Mesendoderm (in vitro differentiated cells): ENCODE measurements around the gene PTK6.

ENCODE experiments used
- DNase-seq: peaks from one replicate; pipeline ENCODE4 v3.0.0; 2013
- H2AK5ac ChIP-seq: 2 replicates; pipeline ENCODE4 v1.6.1; 2013; ENCODE audit warnings: low read length, inconsistent platforms
- H2BK120ac ChIP-seq: 2 replicates; pipeline ENCODE4 v1.6.1; 2013; ENCODE audit warnings: low read depth, mild to moderate bottlenecking, low read length, moderate library complexity, mixed read lengths
- H2BK15ac ChIP-seq: replicated peaks from 2 replicates; pipeline ENCODE4 v1.6.1; 2013; ENCODE audit warnings: low read depth, mild to moderate bottlenecking, moderate library complexity
- H2BK5ac ChIP-seq: 2 replicates; pipeline ENCODE4 v1.6.1; 2013; ENCODE audit warnings: low read length, inconsistent platforms
- H3K18ac ChIP-seq: 2 replicates; pipeline ENCODE4 v1.6.1; 2013; ENCODE audit warnings: mild to moderate bottlenecking, low read length, mixed read lengths
- H3K23ac ChIP-seq: one replicate; pipeline ENCODE4 v1.6.1; 2013; ENCODE audit warnings: low read length
- H3K27ac ChIP-seq: 2 replicates; pipeline ENCODE4 v1.5.1; 2013; ENCODE audit warnings: low read depth, mild to moderate bottlenecking, inconsistent platforms, low read length, moderate library complexity
- H3K27me3 ChIP-seq: 2 replicates; pipeline ENCODE4 v1.6.1; 2013; ENCODE audit warnings: low read length, control low read depth, mild to moderate bottlenecking, inconsistent platforms; ENCODE audit not compliant: insufficient read depth, poor library complexity
- H3K36me3 ChIP-seq: 2 replicates; pipeline ENCODE4 v1.6.1; 2013; ENCODE audit warnings: low read length, inconsistent platforms; ENCODE audit not compliant: control insufficient read depth, insufficient read depth
- H3K4ac ChIP-seq: one replicate; pipeline ENCODE4 v1.6.1; 2013; ENCODE audit warnings: low read depth, mild to moderate bottlenecking, low read length, moderate library complexity
- H3K4me1 ChIP-seq: 2 replicates; pipeline ENCODE4 v1.6.1; 2013; ENCODE audit warnings: low read depth, low read length, inconsistent platforms; ENCODE audit not compliant: control insufficient read depth
- H3K4me2 ChIP-seq: 2 replicates; pipeline ENCODE4 v1.6.1; 2013; ENCODE audit warnings: low read length
- H3K4me3 ChIP-seq: 2 replicates; pipeline ENCODE4 v1.5.1; 2013; ENCODE audit warnings: mild to moderate bottlenecking, low read length
- H3K56ac ChIP-seq: one replicate; pipeline ENCODE4 v1.6.1; 2013; ENCODE audit warnings: low read length
- H3K79me1 ChIP-seq: 2 replicates; pipeline ENCODE4 v1.6.1; 2013; ENCODE audit warnings: low read length, inconsistent platforms
- H3K79me2 ChIP-seq: 2 replicates; pipeline ENCODE4 v1.6.1; 2013; ENCODE audit warnings: mild to moderate bottlenecking, low read length; ENCODE audit not compliant: control insufficient read depth, insufficient read depth
- H3K9ac ChIP-seq: 2 replicates; pipeline ENCODE4 v1.6.1; 2013; ENCODE audit warnings: low read length, inconsistent platforms
- H4K5ac ChIP-seq: one replicate; pipeline ENCODE4 v1.6.1; 2013; ENCODE audit warnings: low read length
- H4K8ac ChIP-seq: one replicate; pipeline ENCODE4 v1.6.1; 2013; ENCODE audit warnings: low read depth, mild to moderate bottlenecking, control low read depth, low read length, moderate library complexity
- WGBS: extraction: QIAGEN DNeasy Blood & Tissue Kit; methylation state at CpG from one replicate; pipeline ENCODE4 v1.1.7; 2013; ENCODE audit warnings: low lambda C conversion rate, missing lambda C conversion rate; ENCODE audit not compliant: insufficient coverage; ENCODE audit errors: extremely low coverage; 5-methylcytosine and 5-hydroxymethylcytosine counted together

PTK6 gene

GRCh38 chr20:63522981-63523611 is 14.1 kb downstream of the PTK6 start:
- no peak overlapping the region for H3K56ac ChIP-seq
- no peak overlapping the region for H2AK5ac ChIP-seq
- DNase-seq, result no peak
- no peak overlapping the region for H4K5ac ChIP-seq
- H3K23ac ChIP-seq, result no peak overlapping the region
- no peak overlapping the region for H2BK15ac ChIP-seq
- H3K4me3 ChIP-seq, result no peak overlapping the region
- H2BK120ac ChIP-seq, result no peak overlapping the region
- no peak overlapping the region for H3K27ac ChIP-seq
- peaks cover 4% of the 10 kb centered on the region for H3K79me2 ChIP-seq
- no peak overlapping the region for H3K4me2 ChIP-seq
- no peak overlapping the region for H3K18ac ChIP-seq
- WGBS, result no CpG with 5 or more reads among the region's 11 CpGs
- H3K4me1 ChIP-seq, result no peaks in the 10 kb centered on the region
- H3K9ac ChIP-seq, result no peak overlapping the region
- H3K36me3 ChIP-seq, result no peaks in the 10 kb centered on the region
- no peak overlapping the region for H2BK5ac ChIP-seq
- H3K79me1 ChIP-seq, result peaks cover 12% of the 10 kb centered on the region
- no peak overlapping the region for H4K8ac ChIP-seq
- no peaks in the 10 kb centered on the region for H3K27me3 ChIP-seq
- no peak overlapping the region for H3K4ac ChIP-seq

- Histone ChIP-seq H3K4ac (no peak overlapping the region), H3K4me2 (no peak overlapping the region), H3K79me1 (peaks cover 12% of the 10 kb centered on the region), H4K5ac (no peak overlapping the region), H3K36me3 (no peaks in the 10 kb centered on the region), H3K27ac (no peak overlapping the region), H3K4me3 (no peak overlapping the region), H2BK5ac (no peak overlapping the region), H2BK15ac (no peak overlapping the region), H3K79me2 (peaks cover 4% of the 10 kb centered on the region), H4K8ac (no peak overlapping the region), H2AK5ac (no peak overlapping the region), H3K4me1 (no peaks in the 10 kb centered on the region), H3K18ac (no peak overlapping the region), H3K56ac (no peak overlapping the region), H3K9ac (peak overlapping the region; percentile 6), H3K23ac (no peak overlapping the region), H2BK120ac (no peak overlapping the region), H3K27me3 (no peaks in the 10 kb centered on the region)
- no peak for DNase-seq
- no CpG with 5 or more reads among the region's 13 CpGs for WGBS
Observed at GRCh38 chr20:63522091-63522868, 14.9 kb downstream of the PTK6 start.

GRCh38 chr20:63521602-63522001 is 15.6 kb downstream of the PTK6 start:
- WGBS, result no CpG with 5 or more reads among the region's 23 CpGs
- peak overlapping the region; percentile 97 for H3K9ac ChIP-seq
- no peaks in the 10 kb centered on the region for H3K27me3 ChIP-seq
- no peak overlapping the region for H2AK5ac ChIP-seq
- no peak overlapping the region for H2BK15ac ChIP-seq
- no peak for DNase-seq
- peak overlapping the region; percentile 96 for H3K4me2 ChIP-seq
- H3K27ac ChIP-seq, result no peak overlapping the region
- H4K8ac ChIP-seq, result no peak overlapping the region
- H3K79me1 ChIP-seq, result peaks cover 12% of the 10 kb centered on the region
- no peak overlapping the region for H4K5ac ChIP-seq
- no peaks in the 10 kb centered on the region for H3K36me3 ChIP-seq
- H3K18ac ChIP-seq, result peak overlapping the region; percentile 8
- no peaks in the 10 kb centered on the region for H3K4me1 ChIP-seq
- H2BK120ac ChIP-seq, result no peak overlapping the region
- peak overlapping the region; percentile 82 for H3K4me3 ChIP-seq
- no peak overlapping the region for H2BK5ac ChIP-seq
- peaks cover 4% of the 10 kb centered on the region for H3K79me2 ChIP-seq
- H3K4ac ChIP-seq, result no peak overlapping the region
- no peak overlapping the region for H3K23ac ChIP-seq
- peak overlapping the region; percentile 95 for H3K56ac ChIP-seq

GRCh38 chr20:63520934-63521601 is 16.1 kb downstream of the PTK6 start:
- H3K56ac ChIP-seq, result peak overlapping the region; percentile 95
- no peak overlapping the region for H2BK5ac ChIP-seq
- H3K4me3 ChIP-seq, result peak overlapping the region; percentile 82
- H3K4me1 ChIP-seq, result no peaks in the 10 kb centered on the region
- peak; percentile 73 for DNase-seq
- H2BK15ac ChIP-seq, result no peak overlapping the region
- H3K18ac ChIP-seq, result peak overlapping the region; percentile 62
- H4K8ac ChIP-seq, result no peak overlapping the region
- H3K9ac ChIP-seq, result peak overlapping the region; percentile 97
- peaks cover 12% of the 10 kb centered on the region for H3K79me1 ChIP-seq
- H3K36me3 ChIP-seq, result no peaks in the 10 kb centered on the region
- no peak overlapping the region for H4K5ac ChIP-seq
- H2BK120ac ChIP-seq, result no peak overlapping the region
- peaks cover 4% of the 10 kb centered on the region for H3K79me2 ChIP-seq
- H3K23ac ChIP-seq, result no peak overlapping the region
- H3K4me2 ChIP-seq, result peak overlapping the region; percentile 96
- H3K27me3 ChIP-seq, result no peaks in the 10 kb centered on the region
- no peak overlapping the region for H3K27ac ChIP-seq
- H3K4ac ChIP-seq, result peak overlapping the region; percentile 1
- H2AK5ac ChIP-seq, result no peak overlapping the region
- WGBS, result no CpG with 5 or more reads among the region's 68 CpGs

GRCh38 chr20:63520504-63520933 is 16.7 kb downstream of the PTK6 start, which contains the start of gene PPDPF:
PPDPF (plus strand) TSS chr20:63520765; CDS start chr20:63521309, 544 bp downstream.
- DNase-seq, result peak; percentile 84
- Histone ChIP-seq H3K23ac (no peak within 1 kb of the TSS), H3K4me2 (peak within 1 kb of the TSS; percentile 96), H4K8ac (no peak within 1 kb of the TSS), H3K4me3 (peak within 1 kb of the TSS; percentile 82), H3K79me1 (peaks cover 12% of the 10 kb centered on the region), H2BK120ac (no peak within 1 kb of the TSS), H3K79me2 (peaks cover 4% of the 10 kb centered on the region), H3K27ac (peak within 1 kb of the TSS; percentile 36), H3K36me3 (no peaks in the 10 kb centered on the region), H3K4me1 (no peaks in the 10 kb centered on the region), H4K5ac (no peak within 1 kb of the TSS), H3K9ac (peak within 1 kb of the TSS; percentile 97), H2AK5ac (no peak within 1 kb of the TSS), H3K56ac (peak within 1 kb of the TSS; percentile 95), H3K27me3 (no peaks in the 10 kb centered on the region), H3K4ac (peak within 1 kb of the TSS; percentile 1), H2BK5ac (no peak within 1 kb of the TSS), H2BK15ac (no peak within 1 kb of the TSS), H3K18ac (peak within 1 kb of the TSS; percentile 62)
- WGBS, result no CpG with 5 or more reads among the region's 64 CpGs
